GM12878 (cell line): ENCODE data around the gene RAD18. TPM values are rescaled to one million over a fixed set of nuclear protein-coding genes. Genes with fewer than 3 reads are reported as not detected.

Experiments
- ATAC-seq: fragments of 200-7000 bp; cut with Tn5 transposase; 3 replicates; pipeline ENCODE4 v1.9.1; 2020; ENCODE audit warnings: mild to moderate bottlenecking, moderate library complexity
- BruUV-seq: library from RNA; stranded (reverse); fragments of 400-500 nt; replicated peaks from 2 replicates; lab custom pipeline; 2021; lab: Mats Ljungman, UMichigan
- CTCF ChIA-PET: fragments of 300-600 bp; sonication (Branson Sonifier 250); formaldehyde crosslinking; extraction: SDS; loops from one replicate; lab custom pipeline; 2021; ENCODE audit warnings: inconsistent platforms; lab: Yijun Ruan, JAX
- POLR2A ChIA-PET: fragments of 350-600 bp; formaldehyde crosslinking; extraction: SDS; loops from one replicate; lab custom pipeline; 2021; ENCODE audit warnings: inconsistent platforms; lab: Charles Lee
- RAD21 ChIA-PET: fragments of 300-600 bp; sonication (Branson Sonifier 250); formaldehyde crosslinking; loops from one replicate; lab custom pipeline; 2023; ENCODE audit warnings: antibody characterized with exemption; ENCODE audit not compliant: unreplicated experiment; lab: Charles Lee
- SMC1A ChIA-PET: fragments of 300-600 bp; sonication (Branson Sonifier 250); formaldehyde crosslinking; loops from one replicate; lab custom pipeline; 2023; ENCODE audit not compliant: unreplicated experiment, uncharacterized antibody; lab: Charles Lee
- DNase-seq: peaks from one replicate; pipeline ENCODE4 v3.0.0-alpha.2; 2011; ENCODE audit warnings: low read depth, low spot score
- FAIRE-seq: peaks from 3 replicates; lab custom pipeline; 2011; peaks lifted over from hg19 to GRCh38; lab: Jason Lieb, UNC
- H2AFZ ChIP-seq: 2 replicates; pipeline ENCODE4 v1.6.0; 2011; ENCODE audit warnings: low read depth, low read length, control low read depth; ENCODE audit not compliant: control insufficient read depth
- H3K27ac ChIP-seq: 2 replicates; pipeline ENCODE4 v1.5.1; 2011; ENCODE audit warnings: control low read depth; ENCODE audit not compliant: control insufficient read depth, insufficient read depth
- H3K27me3 ChIP-seq, 2 experiments: replicated peaks in 1 of 2; 2 replicates each; pipeline versions ENCODE4 v1.6.0 to v1.6.1; 2011; ENCODE audit warnings: low read length in 1 of 2; ENCODE audit not compliant: control insufficient read depth in 2 of 2, insufficient read depth in 2 of 2
- H3K36me3 ChIP-seq, 2 experiments: 2 replicates each; pipeline ENCODE4 v1.5.1; 2011; ENCODE audit warnings: low read length in 1 of 2; ENCODE audit not compliant: control insufficient read depth in 2 of 2, insufficient read depth in 2 of 2
- H3K4me1 ChIP-seq: 2 replicates; pipeline ENCODE4 v1.6.1; 2011; ENCODE audit warnings: mild to moderate bottlenecking, low read length, moderate library complexity, mixed read lengths; ENCODE audit not compliant: control insufficient read depth, insufficient read depth
- H3K4me2 ChIP-seq: 2 replicates; pipeline ENCODE4 v1.6.0; 2011; ENCODE audit warnings: control low read depth; ENCODE audit not compliant: control insufficient read depth, insufficient read depth
- H3K4me3 ChIP-seq: fragments of 200-600 bp; sonication (generic); 2 replicates; pipeline ENCODE4 v1.5.1; 2016
- H3K79me2 ChIP-seq: 2 replicates; pipeline ENCODE4 v1.6.0; 2011; ENCODE audit warnings: low read length; ENCODE audit not compliant: control insufficient read depth, insufficient read depth
- H3K9ac ChIP-seq: 2 replicates; pipeline ENCODE4 v1.8.0; 2011; ENCODE audit warnings: low read length, control low read depth, mixed read lengths; ENCODE audit not compliant: control insufficient read depth, insufficient read depth
- H3K9me3 ChIP-seq: replicated peaks from 3 replicates; pipeline ENCODE4 v1.5.1; 2011; ENCODE audit warnings: mild to moderate bottlenecking, low read length; ENCODE audit not compliant: control insufficient read depth, insufficient read depth
- H4K20me1 ChIP-seq: 2 replicates; pipeline ENCODE4 v1.6.0; 2011; ENCODE audit not compliant: control insufficient read depth, insufficient read depth
- ATF7 ChIP-seq: fragments of 450-650 bp; IDR thresholded peaks from 2 replicates; pipeline ENCODE4 v1.6.1; 2016; ENCODE audit warnings: low read depth, mild to moderate bottlenecking
- BHLHE40 ChIP-seq, 2 experiments: fragments of 450-650 bp in 1 of 2; IDR thresholded peaks; 2 replicates each; pipeline ENCODE4 v1.6.1; 2011 to 2017; ENCODE audit warnings: low read depth in 2 of 2, borderline replicate concordance in 1 of 2, improper control_type of control experiment in 1 of 2, low read length in 1 of 2, mild to moderate bottlenecking in 1 of 2
- KLF5 ChIP-seq: fragments of 450-650 bp; IDR thresholded peaks from 2 replicates; pipeline ENCODE4 v1.6.1; 2014; ENCODE audit warnings: mild to moderate bottlenecking; ENCODE audit not compliant: partially characterized antibody
- SREBF1 ChIP-seq: IDR thresholded peaks from 2 replicates; pipeline ENCODE4 v1.6.1; 2012; ENCODE audit warnings: mild to moderate bottlenecking, low read length
- TARDBP ChIP-seq: IDR thresholded peaks from 2 replicates; pipeline ENCODE4 v1.6.1; 2016; ENCODE audit warnings: borderline replicate concordance
- TCF12 ChIP-seq: IDR thresholded peaks from 2 replicates; pipeline ENCODE4 v1.6.1; 2011; ENCODE audit warnings: low read depth, mild to moderate bottlenecking, low read length
- ZNF217 ChIP-seq: fragments of 450-650 bp; IDR thresholded peaks from 2 replicates; pipeline ENCODE4 v1.6.1; 2017; ENCODE audit warnings: antibody characterized with exemption, mild to moderate bottlenecking
- ZNF384 ChIP-seq: IDR thresholded peaks from 2 replicates; pipeline ENCODE4 v1.6.1; 2012; ENCODE audit warnings: low read depth, mild to moderate bottlenecking, low read length, improper control_type of control experiment, borderline replicate concordance
- WGBS: methylation state at CpG from one replicate; pipeline ENCODE4 v1.1.6; 2016; ENCODE audit warnings: low lambda C conversion rate; ENCODE audit not compliant: insufficient replicate concordance, insufficient coverage; ENCODE audit errors: missing lambda C conversion rate; 5-methylcytosine and 5-hydroxymethylcytosine counted together
- in situ Hi-C: fragments of 300-500 bp; cut with MboI; formaldehyde crosslinking; loops from 9 replicates; pipeline ENCODE4 v1.14.3; 2018; ENCODE audit warnings: mixed read lengths
- intact Hi-C: fragments of 100-400 bp; cut with micrococcal nuclease; formaldehyde crosslinking; loops from one replicate; pipeline ENCODE4 v1.14.2; 2022; ENCODE audit not compliant: unreplicated experiment
- polyA plus RNA-seq, 11 experiments: library from polyadenylated mRNA; depleted of rRNA in 4 of 11; unstranded in 6 of 11; stranded (reverse) in 5 of 11; fragments of >200 nt; fragmentation: Nextera tagmentation in 4 of 11; fragmentation: Illumina TruSeq in 1 of 11; extraction: Ambion mirVana in 4 of 11; extraction: Trizol in 1 of 11; gene quantifications; 1 replicate in 1 of 11; 2 replicates in 10 of 11; pipeline versions ENCODE4 v1.2.1 to v1.2.3, GENCODE V29; 2011 to 2016; ENCODE audit warnings: inconsistent platforms in 2 of 11, missing spikeins in 2 of 11, low read depth in 1 of 11
- total RNA-seq, 4 experiments: library from RNA; depleted of rRNA in 3 of 4; stranded (reverse); fragments of >200 nt in 3 of 4; fragmentation: Illumina TruSeq in 1 of 4; extraction: Trizol in 1 of 4; gene quantifications; 2 replicates each; pipeline versions ENCODE4 v1.2.1 to v1.2.3, GENCODE V29; 2013 to 2021
- TF ChIP-seq, protein P1 (sequence below): fragments of 450-650 bp; IDR thresholded peaks from 2 replicates; pipeline ENCODE4 v1.6.1; 2017; ENCODE audit warnings: mild to moderate bottlenecking, moderate library complexity

The RAD18 gene
- total and polyA plus RNA-seq, 10 of the 15 experiments (the other 5 are each of a cell fraction or from before 2014, with no cell fraction given): 8.7 to 38.6 (median 19.2) TPM

DNA sequence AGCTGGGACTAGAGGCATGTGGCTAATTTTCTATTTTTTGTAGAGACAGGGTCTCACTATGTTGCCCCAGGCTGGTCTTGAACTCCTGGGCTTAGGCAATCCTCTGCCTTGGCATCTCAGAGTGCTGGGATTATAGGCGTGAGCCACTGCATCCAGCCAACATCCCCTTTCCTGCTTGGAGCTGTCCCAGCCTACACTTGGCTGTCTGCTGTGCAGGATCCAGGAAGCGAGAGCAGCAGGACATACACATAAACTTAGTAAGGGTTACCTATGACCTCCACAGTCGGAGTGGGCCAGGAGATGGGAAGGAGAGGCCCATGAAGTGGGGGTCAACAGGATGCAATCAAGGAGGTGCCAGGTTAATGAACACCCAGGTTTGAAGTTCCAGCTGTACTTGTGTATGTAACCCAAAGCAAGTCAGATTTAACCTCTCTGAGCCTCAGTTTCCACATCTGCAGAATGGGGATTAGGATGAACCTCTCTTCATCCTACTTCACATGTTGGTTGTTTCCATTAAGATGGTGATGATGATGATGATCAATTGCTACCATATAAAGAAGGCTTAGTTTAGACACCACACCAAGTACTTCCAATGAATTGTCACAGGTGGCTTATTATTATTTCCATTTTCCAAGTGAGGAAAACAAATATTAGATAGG, 124.4 kb downstream of the RAD18 start:
- no peaks in the 10 kb centered on the region for H3K9me3 ChIP-seq
- no peaks in the 10 kb centered on the region for H3K36me3 ChIP-seq
- no peak overlapping the region for H2AFZ ChIP-seq
- TF ChIP-seq TARDBP: no peak
- TF ChIP-seq, protein P1, sequence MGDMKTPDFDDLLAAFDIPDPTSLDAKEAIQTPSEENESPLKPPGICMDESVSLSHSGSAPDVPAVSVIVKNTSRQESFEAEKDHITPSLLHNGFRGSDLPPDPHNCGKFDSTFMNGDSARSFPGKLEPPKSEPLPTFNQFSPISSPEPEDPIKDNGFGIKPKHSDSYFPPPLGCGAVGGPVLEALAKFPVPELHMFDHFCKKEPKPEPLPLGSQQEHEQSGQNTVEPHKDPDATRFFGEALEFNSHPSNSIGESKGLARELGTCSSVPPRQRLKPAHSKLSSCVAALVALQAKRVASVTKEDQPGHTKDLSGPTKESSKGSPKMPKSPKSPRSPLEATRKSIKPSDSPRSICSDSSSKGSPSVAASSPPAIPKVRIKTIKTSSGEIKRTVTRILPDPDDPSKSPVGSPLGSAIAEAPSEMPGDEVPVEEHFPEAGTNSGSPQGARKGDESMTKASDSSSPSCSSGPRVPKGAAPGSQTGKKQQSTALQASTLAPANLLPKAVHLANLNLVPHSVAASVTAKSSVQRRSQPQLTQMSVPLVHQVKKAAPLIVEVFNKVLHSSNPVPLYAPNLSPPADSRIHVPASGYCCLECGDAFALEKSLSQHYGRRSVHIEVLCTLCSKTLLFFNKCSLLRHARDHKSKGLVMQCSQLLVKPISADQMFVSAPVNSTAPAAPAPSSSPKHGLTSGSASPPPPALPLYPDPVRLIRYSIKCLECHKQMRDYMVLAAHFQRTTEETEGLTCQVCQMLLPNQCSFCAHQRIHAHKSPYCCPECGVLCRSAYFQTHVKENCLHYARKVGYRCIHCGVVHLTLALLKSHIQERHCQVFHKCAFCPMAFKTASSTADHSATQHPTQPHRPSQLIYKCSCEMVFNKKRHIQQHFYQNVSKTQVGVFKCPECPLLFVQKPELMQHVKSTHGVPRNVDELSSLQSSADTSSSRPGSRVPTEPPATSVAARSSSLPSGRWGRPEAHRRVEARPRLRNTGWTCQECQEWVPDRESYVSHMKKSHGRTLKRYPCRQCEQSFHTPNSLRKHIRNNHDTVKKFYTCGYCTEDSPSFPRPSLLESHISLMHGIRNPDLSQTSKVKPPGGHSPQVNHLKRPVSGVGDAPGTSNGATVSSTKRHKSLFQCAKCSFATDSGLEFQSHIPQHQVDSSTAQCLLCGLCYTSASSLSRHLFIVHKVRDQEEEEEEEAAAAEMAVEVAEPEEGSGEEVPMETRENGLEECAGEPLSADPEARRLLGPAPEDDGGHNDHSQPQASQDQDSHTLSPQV: no peak
- no peak for TF ChIP-seq BHLHE40 (IDR thresholded peaks at IDR 0.05; ENCODE audit: borderline replicate concordance in 1 of 2, low read depth in 2 of 2, low read length in 1 of 2)
- no peak for TF ChIP-seq ZNF384
- TF ChIP-seq TCF12: no peak
- TF ChIP-seq ZNF217: no peak
- TF ChIP-seq KLF5: no peak
- no peak for TF ChIP-seq ATF7
- TF ChIP-seq SREBF1: no peak
- TF ChIP-seq, all 136 proteins: peak for 0
- Histone ChIP-seq H3K9ac (no peak overlapping the region), H3K27ac (no peak overlapping the region), H4K20me1 (no peaks in the 10 kb centered on the region), H3K27me3 (no peaks in the 10 kb centered on the region), H3K4me2 (no peak overlapping the region), H3K79me2 (no peaks in the 10 kb centered on the region), H3K4me1 (no peaks in the 10 kb centered on the region), H3K4me3 (no peak overlapping the region)
- FAIRE-seq (no peak), DNase-seq (no peak), ATAC-seq (no peak)
- BruUV-seq: no TSS peak
- ChIA-PET RAD21 (no interaction called here), POLR2A (no interaction called here), SMC1A (no interaction called here), CTCF (no interaction called here)
- WGBS: 74% methylated on average over 3 of the region's 3 CpGs
- in situ Hi-C loops (no loop called here), intact Hi-C loops (no loop called here)
